ENCODE data around the gene KRTAP1-1. TPM values are rescaled to one million over a fixed set of nuclear protein-coding genes. Genes with fewer than 3 reads are reported as not detected.

Gene KRTAP1-1
- total and polyA plus RNA-seq, 2 of the 8 experiments (the other 6 are each of a cell fraction or from before 2014, with no cell fraction given), result not detected

- TF ChIP-seq ASH2L (IDR thresholded peaks at IDR 0.05; ENCODE audit: low read length) (no peak), HDAC6 (IDR thresholded peaks at IDR 0.05; ENCODE audit: low read depth, low read length) (no peak), TCF12 (IDR thresholded peaks at IDR 0.05; ENCODE audit: low read depth, low read length) (no peak), SP4 (IDR thresholded peaks at IDR 0.05; ENCODE audit: low read length) (no peak), PHF8 (conservative IDR thresholded peaks at IDR 0.05; ENCODE audit: low read depth, low read length) (no peak)
These were observed 30.5 kb upstream of the KRTAP1-1 start (continued) for GRCh38 chr17:41071606-41072360.

Measured in H1 (cell line).